ENCODE measurements around the gene PTPRM.
"Not testable (repeated sequence)": the region's sequence is repeated elsewhere in the genome, so short reads cannot be mapped to it uniquely, and the experiment has no call there.

Gene PTPRM

GRCh38 chr18:8050616-8051329 lies 483.7 kb downstream of the PTPRM start:
- no peak for DNase-seq (ENCODE audit: low spot score)

GRCh38 chr18:8051453-8051852 lies 484.3 kb downstream of the PTPRM start:
- DNase-seq (ENCODE audit: low spot score): no peak

GRCh38 chr18:8052237-8052701 lies 485.2 kb downstream of the PTPRM start:
- DNase-seq (ENCODE audit: low spot score): no peak

- no peak for DNase-seq (ENCODE audit: low spot score)
Observed at GRCh38 chr18:8056723-8057122, 489.6 kb downstream of the PTPRM start.

GRCh38 chr18:8063152-8063551 lies 496.0 kb downstream of the PTPRM start:
- DNase-seq (ENCODE audit: low spot score): not testable (repeated sequence)

GRCh38 chr18:8063733-8064132 lies 496.6 kb downstream of the PTPRM start:
- no peak for DNase-seq (ENCODE audit: low spot score)

GRCh38 chr18:8065284-8065683 lies 498.2 kb downstream of the PTPRM start:
- DNase-seq (ENCODE audit: low spot score): no peak

GRCh38 chr18:8065773-8066172 lies 498.7 kb downstream of the PTPRM start:
- DNase-seq (ENCODE audit: low spot score): no peak

- no peak for DNase-seq (ENCODE audit: low spot score)
Observed at GRCh38 chr18:8069708-8070107, 502.6 kb downstream of the PTPRM start.

- no peak for DNase-seq (ENCODE audit: low spot score)
Observed at GRCh38 chr18:8073167-8073566, 506.1 kb downstream of the PTPRM start.

GRCh38 chr18:8080092-8080491 lies 513.0 kb downstream of the PTPRM start:
- DNase-seq (ENCODE audit: low spot score): no peak

GRCh38 chr18:8081267-8081666 lies 514.2 kb downstream of the PTPRM start:
- DNase-seq (ENCODE audit: low spot score): no peak

- DNase-seq (ENCODE audit: low spot score): no peak
Observed at GRCh38 chr18:8081872-8082553, 514.9 kb downstream of the PTPRM start.

- DNase-seq (ENCODE audit: low spot score): peak; percentile 29
Observed at GRCh38 chr18:8084160-8084559, 517.0 kb downstream of the PTPRM start.

- DNase-seq (ENCODE audit: low spot score): no peak
Observed at GRCh38 chr18:8088626-8089025, 521.5 kb downstream of the PTPRM start.

- DNase-seq (ENCODE audit: low spot score): no peak
Observed at GRCh38 chr18:8091035-8091434, 523.9 kb downstream of the PTPRM start.

- DNase-seq (ENCODE audit: low spot score): no peak
Observed at GRCh38 chr18:8095947-8096570, 528.9 kb downstream of the PTPRM start.

- DNase-seq (ENCODE audit: low spot score): no peak
Observed at GRCh38 chr18:8097399-8097798, 530.3 kb downstream of the PTPRM start.

- DNase-seq (ENCODE audit: low spot score): no peak
Observed at GRCh38 chr18:8097927-8098326, 530.8 kb downstream of the PTPRM start.

GRCh38 chr18:8106603-8107002 lies 539.5 kb downstream of the PTPRM start:
- no peak for DNase-seq (ENCODE audit: low spot score)

- DNase-seq (ENCODE audit: low spot score): no peak
Observed at GRCh38 chr18:8107426-8107825, 540.3 kb downstream of the PTPRM start.

GRCh38 chr18:8114480-8114879 lies 547.4 kb downstream of the PTPRM start:
- DNase-seq (ENCODE audit: low spot score): no peak

GRCh38 chr18:8116341-8117005 lies 549.4 kb downstream of the PTPRM start:
- DNase-seq (ENCODE audit: low spot score): no peak

Data from globus pallidus (tissue), 1 donor.